Astrocyte of the spinal cord (primary cell): ENCODE measurements around the gene SNX5.
A peak's percentile ranks its signal among the peaks of the same experiment; 100 is the strongest.

Source experiments
- DNase-seq: peaks from one replicate; pipeline ENCODE4 v3.0.0; 2011; ENCODE audit warnings: low read depth, low spot score
- H3K4me3 ChIP-seq: 2 replicates; pipeline ENCODE4 v1.5.1; 2011; ENCODE audit warnings: low read depth, mild to moderate bottlenecking, low read length, moderate library complexity
- CTCF ChIP-seq: IDR thresholded peaks from 2 replicates; pipeline ENCODE4 v1.5.1; 2012; ENCODE audit warnings: low read depth, mild to moderate bottlenecking, low read length, inconsistent platforms
- in situ Hi-C: cut with HindIII; loops from 2 replicates; pipeline ENCODE4 v1.10.0; 2017; ENCODE audit warnings: low sequenced_read_pairs

The SNX5 gene

GRCh38 chr20:18004384-18005031 lies 35.9 kb upstream of the SNX5 start:
- DNase-seq = peak; percentile 23
- H3K4me3 ChIP-seq = no peak overlapping the region
- in situ Hi-C loops = no loop called here
- no peak for TF ChIP-seq CTCF

- H3K4me3 ChIP-seq = no peak overlapping the region
- in situ Hi-C loops = no loop called here
- DNase-seq = no peak
- TF ChIP-seq CTCF = no peak
Measured at GRCh38 chr20:18003897-18004296, 35.3 kb upstream of the SNX5 start.

GRCh38 chr20:18001131-18001921 lies 32.7 kb upstream of the SNX5 start:
- peak; percentile 79 for DNase-seq
- TF ChIP-seq CTCF = no peak
- in situ Hi-C loops = no loop called here
- no peak overlapping the region for H3K4me3 ChIP-seq

- in situ Hi-C loops = no loop called here
- TF ChIP-seq CTCF = no peak
- no peak overlapping the region for H3K4me3 ChIP-seq
- no peak for DNase-seq
Measured at GRCh38 chr20:17999566-17999965, 31.0 kb upstream of the SNX5 start.

- in situ Hi-C loops = no loop called here
- H3K4me3 ChIP-seq = no peak overlapping the region
- TF ChIP-seq CTCF = no peak
- no peak for DNase-seq
Measured at GRCh38 chr20:17998446-17998845, 29.9 kb upstream of the SNX5 start.

GRCh38 chr20:17995967-17996819 lies 27.6 kb upstream of the SNX5 start:
- in situ Hi-C loops = no loop called here
- peak; percentile 72 for DNase-seq
- TF ChIP-seq CTCF = peak; percentile 97
- no peak overlapping the region for H3K4me3 ChIP-seq
